H1 (cell line): ENCODE measurements around the gene TAC4. TPM values are rescaled to one million over a fixed set of nuclear protein-coding genes. Genes with fewer than 3 reads are reported as not detected.

ENCODE experiments used
- ASH2L ChIP-seq: fragments of 200-600, 300-600 bp; sonication (generic); IDR thresholded peaks from one replicate; pipeline ENCODE4 v1.7.1; 2017; ENCODE audit warnings: low read length
- BCL11A ChIP-seq, 2 experiments: IDR thresholded peaks; one replicate each; pipeline ENCODE4 v1.6.1; 2011; ENCODE audit warnings: low read depth in 2 of 2, low read length in 2 of 2, mild to moderate bottlenecking in 2 of 2
- CBX5 ChIP-seq: fragments of 300-800, 300-1000 bp; sonication (generic); IDR thresholded peaks from 2 replicates; pipeline ENCODE4 v1.7.1; 2016; ENCODE audit warnings: antibody characterized with exemption, low read length, low read depth
- CBX8 ChIP-seq: fragments of 300-800, 300-1000 bp; sonication (generic); IDR thresholded peaks from 2 replicates; pipeline ENCODE4 v1.7.1; 2016; ENCODE audit warnings: low read depth, low read length, borderline replicate concordance
- CEBPB ChIP-seq: IDR thresholded peaks from 2 replicates; pipeline ENCODE4 v1.6.1; 2012; ENCODE audit warnings: low read depth, low read length
- GABPA ChIP-seq: IDR thresholded peaks from 2 replicates; pipeline ENCODE4 v1.6.1; 2011; ENCODE audit warnings: mild to moderate bottlenecking, low read length, moderate library complexity, borderline replicate concordance; ENCODE audit not compliant: insufficient read depth
- GTF2F1 ChIP-seq: IDR thresholded peaks from 2 replicates; pipeline ENCODE4 v1.6.1; 2012; ENCODE audit warnings: low read depth, low read length, improper control_type of control experiment, borderline replicate concordance
- HDAC6 ChIP-seq: IDR thresholded peaks from one replicate; pipeline ENCODE4 v1.7.1; 2012; ENCODE audit warnings: low read depth, mild to moderate bottlenecking, inconsistent platforms, low read length, moderate library complexity
- PHF8 ChIP-seq: fragments of 200-600 bp; sonication (generic); conservative IDR thresholded peaks from 2 replicates; pipeline ENCODE4 v1.7.1; 2012; ENCODE audit warnings: low read depth, mild to moderate bottlenecking, inconsistent platforms, low read length, moderate library complexity
- POU5F1 ChIP-seq: IDR thresholded peaks from 2 replicates; pipeline ENCODE4 v1.6.1; 2011; ENCODE audit warnings: low read depth, mild to moderate bottlenecking, low read length, moderate library complexity
- RAD21 ChIP-seq, 2 experiments: IDR thresholded peaks in 1 of 2; conservative IDR thresholded peaks in 1 of 2; 2 replicates each; pipeline ENCODE4 v1.6.1; 2011; ENCODE audit warnings: low read depth in 2 of 2, low read length in 2 of 2, improper control_type of control experiment in 1 of 2, inconsistent platforms in 1 of 2, mild to moderate bottlenecking in 1 of 2, moderate library complexity in 1 of 2
- RNF2 ChIP-seq: fragments of 200-900, 300-1000 bp; sonication (generic); IDR thresholded peaks from 2 replicates; pipeline ENCODE4 v1.7.1; 2016; ENCODE audit warnings: borderline replicate concordance, low read depth, mild to moderate bottlenecking, antibody characterized with exemption, low read length; ENCODE audit not compliant: poor library complexity, severe bottlenecking; ENCODE audit errors: missing control alignments
- SAP30 ChIP-seq: fragments of 300-600 bp; sonication (generic); IDR thresholded peaks from 2 replicates; pipeline ENCODE4 v1.7.1; 2012; ENCODE audit warnings: low read length, moderate library complexity, mild to moderate bottlenecking, inconsistent platforms; ENCODE audit not compliant: insufficient read depth, insufficient replicate concordance
- SIX5 ChIP-seq: IDR thresholded peaks from 2 replicates; pipeline ENCODE4 v1.6.1; 2011; ENCODE audit warnings: mild to moderate bottlenecking, low read depth, low read length
- SRF ChIP-seq: IDR thresholded peaks from 2 replicates; pipeline ENCODE4 v1.6.1; 2011; ENCODE audit warnings: mild to moderate bottlenecking, low read depth, low read length, moderate library complexity
- TAF1 ChIP-seq: IDR thresholded peaks from 2 replicates; pipeline ENCODE4 v1.6.1; 2011; ENCODE audit warnings: mild to moderate bottlenecking, low read depth, low read length
- polyA plus RNA-seq, 7 experiments: library from polyadenylated mRNA; depleted of rRNA in 3 of 7; stranded (reverse) in 5 of 7; unstranded in 2 of 7; fragments of >200 nt in 5 of 7; fragments of 200-250 nt in 2 of 7; gene quantifications; 1 replicate in 5 of 7; 2 replicates in 1 of 7; 4 replicates in 1 of 7; pipeline versions ENCODE4 v1.2.1 to v1.2.3, GENCODE V29; 2011 to 2013; ENCODE audit warnings: missing spikeins in 2 of 7, mixed read lengths in 2 of 7
- total RNA-seq: library from RNA; stranded (reverse); fragmentation: NEBNext Ultra II Directional; extraction: Animal tissue kit (Norgen Biotek cat#: 25700); gene quantifications from 2 replicates; pipeline ENCODE4 v1.2.1, GENCODE V29; 2021
- TF ChIP-seq, protein P1 (sequence below), 3 experiments: IDR thresholded peaks; 1 replicate in 2 of 3; 2 replicates in 1 of 3; pipeline versions ENCODE4 v1.5.1 to v1.6.1; 2011; ENCODE audit warnings: low read length in 3 of 3, mild to moderate bottlenecking in 3 of 3, inconsistent platforms in 2 of 3, low read depth in 1 of 3, moderate library complexity in 1 of 3; ENCODE audit not compliant: insufficient read depth in 1 of 3; ENCODE audit errors: control extremely low read depth in 1 of 3
- TF ChIP-seq, protein P2 (sequence below): IDR thresholded peaks from 2 replicates; pipeline ENCODE4 v1.6.1; 2012; ENCODE audit warnings: low read length, inconsistent platforms

TAC4 gene
- total and polyA plus RNA-seq, 2 of the 8 experiments (the other 6 are each of a cell fraction or from before 2014, with no cell fraction given), result 0.15 TPM; not detected in 1

GRCh38 chr17:49788478-49789242, 59.2 kb downstream of the TAC4 start, which contains the start of gene KAT7 (continued):
- TF ChIP-seq BCL11A (IDR thresholded peaks at IDR 0.05; ENCODE audit: low read depth in 2 of 2, low read length in 2 of 2), result no peak
- TF ChIP-seq HDAC6, result no peak
- TF ChIP-seq, protein P1, sequence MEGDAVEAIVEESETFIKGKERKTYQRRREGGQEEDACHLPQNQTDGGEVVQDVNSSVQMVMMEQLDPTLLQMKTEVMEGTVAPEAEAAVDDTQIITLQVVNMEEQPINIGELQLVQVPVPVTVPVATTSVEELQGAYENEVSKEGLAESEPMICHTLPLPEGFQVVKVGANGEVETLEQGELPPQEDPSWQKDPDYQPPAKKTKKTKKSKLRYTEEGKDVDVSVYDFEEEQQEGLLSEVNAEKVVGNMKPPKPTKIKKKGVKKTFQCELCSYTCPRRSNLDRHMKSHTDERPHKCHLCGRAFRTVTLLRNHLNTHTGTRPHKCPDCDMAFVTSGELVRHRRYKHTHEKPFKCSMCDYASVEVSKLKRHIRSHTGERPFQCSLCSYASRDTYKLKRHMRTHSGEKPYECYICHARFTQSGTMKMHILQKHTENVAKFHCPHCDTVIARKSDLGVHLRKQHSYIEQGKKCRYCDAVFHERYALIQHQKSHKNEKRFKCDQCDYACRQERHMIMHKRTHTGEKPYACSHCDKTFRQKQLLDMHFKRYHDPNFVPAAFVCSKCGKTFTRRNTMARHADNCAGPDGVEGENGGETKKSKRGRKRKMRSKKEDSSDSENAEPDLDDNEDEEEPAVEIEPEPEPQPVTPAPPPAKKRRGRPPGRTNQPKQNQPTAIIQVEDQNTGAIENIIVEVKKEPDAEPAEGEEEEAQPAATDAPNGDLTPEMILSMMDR (IDR thresholded peaks at IDR 0.05; ENCODE audit: control extremely low read depth in 1 of 3, insufficient read depth in 1 of 3, low read depth in 1 of 3, low read length in 3 of 3), result no peak
- TF ChIP-seq RNF2, result no peak
- no peak for TF ChIP-seq RAD21 (IDR thresholded peaks at IDR 0.05 in 1 of 2, conservative IDR thresholded peaks at IDR 0.05 in 1 of 2; ENCODE audit: low read depth in 2 of 2, low read length in 2 of 2)
- no peak for TF ChIP-seq CBX8
- peak; percentile 38 for TF ChIP-seq ASH2L
- TF ChIP-seq SRF, result no peak
- no peak for TF ChIP-seq POU5F1
- no peak for TF ChIP-seq CEBPB
- no peak for TF ChIP-seq CBX5
- TF ChIP-seq GABPA, result no peak; the same call in 1 of the 2 replicates
- peak; percentile 94 for TF ChIP-seq TAF1
- TF ChIP-seq GTF2F1, result no peak
- TF ChIP-seq, protein P2, sequence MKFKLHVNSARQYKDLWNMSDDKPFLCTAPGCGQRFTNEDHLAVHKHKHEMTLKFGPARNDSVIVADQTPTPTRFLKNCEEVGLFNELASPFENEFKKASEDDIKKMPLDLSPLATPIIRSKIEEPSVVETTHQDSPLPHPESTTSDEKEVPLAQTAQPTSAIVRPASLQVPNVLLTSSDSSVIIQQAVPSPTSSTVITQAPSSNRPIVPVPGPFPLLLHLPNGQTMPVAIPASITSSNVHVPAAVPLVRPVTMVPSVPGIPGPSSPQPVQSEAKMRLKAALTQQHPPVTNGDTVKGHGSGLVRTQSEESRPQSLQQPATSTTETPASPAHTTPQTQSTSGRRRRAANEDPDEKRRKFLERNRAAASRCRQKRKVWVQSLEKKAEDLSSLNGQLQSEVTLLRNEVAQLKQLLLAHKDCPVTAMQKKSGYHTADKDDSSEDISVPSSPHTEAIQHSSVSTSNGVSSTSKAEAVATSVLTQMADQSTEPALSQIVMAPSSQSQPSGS, result peak; percentile 84
- peak; percentile 81 for TF ChIP-seq SAP30
- peak; percentile 97 for TF ChIP-seq PHF8
- TF ChIP-seq SIX5, result peak; percentile 84
